ENCODE results near the gene THEM4. TPM values are rescaled to one million over a fixed set of nuclear protein-coding genes. Genes with fewer than 3 reads are reported as not detected.
A peak's percentile ranks its signal among the peaks of the same experiment; 100 is the strongest.
"Not testable (repeated sequence)": the region's sequence is repeated elsewhere in the genome, so short reads cannot be mapped to it uniquely, and the experiment has no call there.

Gene THEM4
- total RNA-seq, 2 donors from 2014 or later = 7.7 to 23.3 TPM

- Histone ChIP-seq H3K27me3 (replicated peaks; ENCODE audit: insufficient read depth) (no peaks in the 10 kb centered on the region), H3K9me3 (no peaks in the 10 kb centered on the region), H3K4me3 (no peak overlapping the region), H3K27ac (no peak overlapping the region), H3K36me3 (no peaks in the 10 kb centered on the region), H3K4me1 (ENCODE audit: control insufficient read depth in 1 of 2, low read depth in 2 of 2) (no peaks in the 10 kb centered on the region)
- TF ChIP-seq CTCF (IDR thresholded peaks at IDR 0.05) = peak; percentile 17
- ATAC-seq (ENCODE audit: insufficient number of reproducible peaks, low FRiP score, low read depth) (no peak), DNase-seq (ENCODE audit: low spot score) (no peak)
Observed at GRCh38 chr1:151888972-151889570, 20.2 kb downstream of the THEM4 start.

- no peaks in the 10 kb centered on the region for H3K27me3 ChIP-seq (replicated peaks; ENCODE audit: insufficient read depth)
- no peak overlapping the region for H3K4me3 ChIP-seq
- no peaks in the 10 kb centered on the region for H3K4me1 ChIP-seq (ENCODE audit: control insufficient read depth in 1 of 2, low read depth in 2 of 2)
- TF ChIP-seq CTCF (IDR thresholded peaks at IDR 0.05) = no peak
- DNase-seq (ENCODE audit: low spot score) (no peak), ATAC-seq (ENCODE audit: insufficient number of reproducible peaks, low FRiP score, low read depth) (no peak)
- no peaks in the 10 kb centered on the region for H3K36me3 ChIP-seq
- H3K27ac ChIP-seq = no peak overlapping the region
- no peaks in the 10 kb centered on the region for H3K9me3 ChIP-seq
Observed at GRCh38 chr1:151887028-151887427, 22.3 kb downstream of the THEM4 start.

GRCh38 chr1:151885479-151885878 lies 23.8 kb downstream of the THEM4 start:
- no peaks in the 10 kb centered on the region for H3K36me3 ChIP-seq

GRCh38 chr1:151884879-151885278 lies 24.4 kb downstream of the THEM4 start:
- H3K27ac ChIP-seq; ATAC-seq (ENCODE audit: insufficient number of reproducible peaks, low FRiP score, low read depth); H3K27me3 ChIP-seq (replicated peaks; ENCODE audit: insufficient read depth); H3K4me3 ChIP-seq; H3K36me3 ChIP-seq; H3K4me1 ChIP-seq (ENCODE audit: control insufficient read depth in 1 of 2, low read depth in 2 of 2); H3K9me3 ChIP-seq; DNase-seq (ENCODE audit: low spot score): not testable (repeated sequence)

More at GRCh38 chr1:151885479-151885878, 23.8 kb downstream of the THEM4 start:
- H3K9me3 ChIP-seq = no peaks in the 10 kb centered on the region
- ATAC-seq (ENCODE audit: insufficient number of reproducible peaks, low FRiP score, low read depth) (no peak), DNase-seq (ENCODE audit: low spot score) (no peak)
- H3K27ac ChIP-seq = no peak overlapping the region
- no peak for TF ChIP-seq CTCF (IDR thresholded peaks at IDR 0.05)
- H3K27me3 ChIP-seq (replicated peaks; ENCODE audit: insufficient read depth) = no peaks in the 10 kb centered on the region
- H3K4me1 ChIP-seq (ENCODE audit: control insufficient read depth in 1 of 2, low read depth in 2 of 2) = no peaks in the 10 kb centered on the region
- H3K4me3 ChIP-seq = no peak overlapping the region

GRCh38 chr1:151884445-151884844 lies 24.9 kb downstream of the THEM4 start:
- H3K9me3 ChIP-seq; H3K27ac ChIP-seq; H3K36me3 ChIP-seq; ATAC-seq (ENCODE audit: insufficient number of reproducible peaks, low FRiP score, low read depth); H3K4me1 ChIP-seq (ENCODE audit: control insufficient read depth in 1 of 2, low read depth in 2 of 2); DNase-seq (ENCODE audit: low spot score); H3K27me3 ChIP-seq (replicated peaks; ENCODE audit: insufficient read depth); H3K4me3 ChIP-seq: not testable (repeated sequence)

- H3K27me3 ChIP-seq (replicated peaks; ENCODE audit: insufficient read depth); H3K27ac ChIP-seq; ATAC-seq (ENCODE audit: insufficient number of reproducible peaks, low FRiP score, low read depth); DNase-seq (ENCODE audit: low spot score); H3K9me3 ChIP-seq; H3K4me1 ChIP-seq (ENCODE audit: control insufficient read depth in 1 of 2, low read depth in 2 of 2); H3K36me3 ChIP-seq; H3K4me3 ChIP-seq: not testable (repeated sequence)
Observed at GRCh38 chr1:151883898-151884297, 25.4 kb downstream of the THEM4 start.

- H3K27ac ChIP-seq; H3K4me1 ChIP-seq (ENCODE audit: control insufficient read depth in 1 of 2, low read depth in 2 of 2); DNase-seq (ENCODE audit: low spot score); H3K36me3 ChIP-seq; H3K4me3 ChIP-seq; ATAC-seq (ENCODE audit: insufficient number of reproducible peaks, low FRiP score, low read depth); H3K27me3 ChIP-seq (replicated peaks; ENCODE audit: insufficient read depth); H3K9me3 ChIP-seq: not testable (repeated sequence)
Observed at GRCh38 chr1:151882918-151883317, 26.4 kb downstream of the THEM4 start.
